ENCODE measurements around the gene SLC9A1.

DNA sequence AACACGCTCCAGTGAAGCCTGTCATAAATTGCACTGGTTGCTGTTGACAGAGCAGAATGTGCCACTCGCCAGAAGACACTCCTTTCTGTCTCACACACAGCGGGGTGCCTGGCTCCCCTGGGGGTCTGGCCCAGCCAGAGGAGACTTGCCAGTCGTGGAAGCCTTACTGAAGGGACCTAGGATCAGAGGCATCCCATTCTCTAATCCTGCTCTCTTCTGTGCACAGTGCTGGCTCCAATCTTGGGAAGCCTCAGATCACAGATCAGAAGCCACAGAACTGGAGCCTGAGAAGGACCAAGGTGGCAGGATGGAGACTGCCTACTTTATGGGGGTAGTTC is 1.4 kb downstream of the SLC9A1 start:
- TF ChIP-seq, protein P1, sequence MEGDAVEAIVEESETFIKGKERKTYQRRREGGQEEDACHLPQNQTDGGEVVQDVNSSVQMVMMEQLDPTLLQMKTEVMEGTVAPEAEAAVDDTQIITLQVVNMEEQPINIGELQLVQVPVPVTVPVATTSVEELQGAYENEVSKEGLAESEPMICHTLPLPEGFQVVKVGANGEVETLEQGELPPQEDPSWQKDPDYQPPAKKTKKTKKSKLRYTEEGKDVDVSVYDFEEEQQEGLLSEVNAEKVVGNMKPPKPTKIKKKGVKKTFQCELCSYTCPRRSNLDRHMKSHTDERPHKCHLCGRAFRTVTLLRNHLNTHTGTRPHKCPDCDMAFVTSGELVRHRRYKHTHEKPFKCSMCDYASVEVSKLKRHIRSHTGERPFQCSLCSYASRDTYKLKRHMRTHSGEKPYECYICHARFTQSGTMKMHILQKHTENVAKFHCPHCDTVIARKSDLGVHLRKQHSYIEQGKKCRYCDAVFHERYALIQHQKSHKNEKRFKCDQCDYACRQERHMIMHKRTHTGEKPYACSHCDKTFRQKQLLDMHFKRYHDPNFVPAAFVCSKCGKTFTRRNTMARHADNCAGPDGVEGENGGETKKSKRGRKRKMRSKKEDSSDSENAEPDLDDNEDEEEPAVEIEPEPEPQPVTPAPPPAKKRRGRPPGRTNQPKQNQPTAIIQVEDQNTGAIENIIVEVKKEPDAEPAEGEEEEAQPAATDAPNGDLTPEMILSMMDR (IDR thresholded peaks at IDR 0.05; ENCODE audit: low read depth, low read length): no peak
- TF ChIP-seq EZH2phosphoT487 (IDR thresholded peaks at IDR 0.05; ENCODE audit: low read depth): no peak
